Activated T-helper 1 cell treated with anti-CD3 and anti-CD28 coated beads, Interleukin-12 subunit alpha, Interleukin-12 subunit beta, Interleukin-2, Interleukin-4 antibody, amounts not matched to agents 30 ng/mL and 10 ng/mL and 1 ng/mL, durations not matched to agents 14 hours and 24 hours and 36 hours (primary cell): ENCODE results near the gene ZSCAN4. TPM values are rescaled to one million over a fixed set of nuclear protein-coding genes. Genes with fewer than 3 reads are reported as not detected.

Experiments used
- DNase-seq: peaks from one replicate; pipeline ENCODE4 v3.0.0; 2021; ENCODE audit warnings: low spot score
- H3K27ac Mint-ChIP-seq: one replicate; pipeline ENCODE4 v1.8.0; 2021; ENCODE audit warnings: mild to moderate bottlenecking, mixed read lengths
- H3K27me3 Mint-ChIP-seq: one replicate; pipeline ENCODE4 v1.8.0; 2022; ENCODE audit warnings: mild to moderate bottlenecking, moderate library complexity, mixed read lengths; ENCODE audit not compliant: insufficient read depth
- H3K36me3 Mint-ChIP-seq: one replicate; pipeline ENCODE4 v1.8.0; 2021; ENCODE audit warnings: low read depth, mixed read lengths
- H3K4me1 Mint-ChIP-seq: one replicate; pipeline ENCODE4 v1.8.0; 2021; ENCODE audit warnings: low read depth, mixed read lengths
- H3K4me3 Mint-ChIP-seq: one replicate; pipeline ENCODE4 v1.8.0; 2021; ENCODE audit warnings: mild to moderate bottlenecking, moderate library complexity, mixed read lengths
- H3K9me3 Mint-ChIP-seq: one replicate; pipeline ENCODE4 v1.8.0; 2021; ENCODE audit warnings: mixed read lengths
- intact Hi-C: fragments of 100-400 bp; cut with micrococcal nuclease; formaldehyde crosslinking; loops from one replicate; pipeline ENCODE4 v1.15.1; 2024
- total RNA-seq: library from RNA; stranded (reverse); gene quantifications from 2 replicates; pipeline ENCODE4 v1.2.3, GENCODE V29; 2022

Gene ZSCAN4
- total RNA-seq, 1 donor from 2014 or later: not detected

DNA sequence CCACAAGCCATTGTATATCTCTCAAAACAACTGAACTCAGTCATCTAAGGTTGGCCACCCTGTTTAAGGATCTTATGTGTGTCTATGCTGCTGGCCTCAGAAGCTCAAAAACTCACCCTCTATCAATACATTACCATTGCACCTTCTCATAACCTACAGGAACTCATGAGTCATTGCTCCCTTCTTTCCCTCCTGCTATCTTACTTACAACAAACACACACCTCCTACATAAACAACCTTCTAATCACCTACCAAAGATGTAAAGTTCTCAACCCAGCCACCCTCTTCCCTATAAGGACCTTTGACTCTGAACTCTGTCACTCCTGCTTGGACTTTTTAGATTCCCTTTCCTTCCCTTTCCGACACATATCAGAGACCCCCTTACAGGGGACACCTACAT, 13.3 kb upstream of the ZSCAN4 start:
- Mint-ChIP-seq H3K27ac (no peak overlapping the region), H3K27me3 (no peaks in the 10 kb centered on the region), H3K4me3 (no peak overlapping the region), H3K4me1 (no peaks in the 10 kb centered on the region), H3K9me3 (peaks cover 66% of the 10 kb centered on the region), H3K36me3 (no peaks in the 10 kb centered on the region)
- intact Hi-C loops: no loop called here
- DNase-seq: no peak

GRCh38 chr19:57656346-57656745, 12.4 kb upstream of the ZSCAN4 start:
- H3K27ac Mint-ChIP-seq: no peak overlapping the region

GRCh38 chr19:57664269-57665127, 4.2 kb upstream of the ZSCAN4 start:
- Mint-ChIP-seq H3K9me3 (peaks cover 13% of the 10 kb centered on the region), H3K36me3 (no peaks in the 10 kb centered on the region), H3K4me3 (peak overlapping the region; percentile 83), H3K4me1 (no peaks in the 10 kb centered on the region), H3K27me3 (peaks cover 6% of the 10 kb centered on the region), H3K27ac (no peak overlapping the region)
- DNase-seq: no peak
- intact Hi-C loops: no loop called here

More at GRCh38 chr19:57656346-57656745, 12.4 kb upstream of the ZSCAN4 start:
- no peak for DNase-seq
- H3K4me1 Mint-ChIP-seq: no peaks in the 10 kb centered on the region
- intact Hi-C loops: no loop called here
- no peak overlapping the region for H3K4me3 Mint-ChIP-seq
- H3K36me3 Mint-ChIP-seq: no peaks in the 10 kb centered on the region
- H3K9me3 Mint-ChIP-seq: peaks cover 63% of the 10 kb centered on the region
- H3K27me3 Mint-ChIP-seq: no peaks in the 10 kb centered on the region

- Mint-ChIP-seq H3K36me3 (no peaks in the 10 kb centered on the region), H3K4me3 (peak overlapping the region; percentile 39), H3K27ac (no peak overlapping the region), H3K4me1 (no peaks in the 10 kb centered on the region), H3K27me3 (peaks cover 6% of the 10 kb centered on the region), H3K9me3 (peaks cover 9% of the 10 kb centered on the region)
- DNase-seq: no peak
- intact Hi-C loops: no loop called here
Observed at GRCh38 chr19:57665261-57665806, 3.4 kb upstream of the ZSCAN4 start.

DNA sequence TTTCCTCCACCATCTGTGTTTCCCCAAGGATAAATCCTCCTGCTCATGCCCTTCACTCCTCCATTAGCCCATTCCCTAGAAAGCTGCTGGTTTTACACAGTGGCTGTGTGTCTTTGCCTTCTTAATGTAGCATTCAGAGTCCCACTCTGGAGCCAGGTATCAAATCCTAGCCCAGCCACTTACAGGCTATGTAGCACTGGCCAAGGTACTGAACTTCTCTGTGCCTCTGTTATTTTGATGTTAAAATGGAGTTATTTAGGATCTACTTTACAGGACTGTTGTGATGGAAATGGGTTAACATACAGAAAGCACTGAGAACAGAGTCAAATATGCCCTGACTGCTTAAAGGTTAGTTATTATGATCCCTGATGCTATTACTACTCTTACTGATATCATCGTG, 1.5 kb upstream of the ZSCAN4 start:
- Mint-ChIP-seq H3K4me3 (no peak overlapping the region), H3K27me3 (peaks cover 6% of the 10 kb centered on the region), H3K27ac (no peak overlapping the region), H3K9me3 (peaks cover 9% of the 10 kb centered on the region), H3K36me3 (no peaks in the 10 kb centered on the region), H3K4me1 (no peaks in the 10 kb centered on the region)
- intact Hi-C loops: no loop called here
- DNase-seq: no peak

- H3K4me3 Mint-ChIP-seq: no peak overlapping the region
- H3K9me3 Mint-ChIP-seq: peaks cover 17% of the 10 kb centered on the region
- intact Hi-C loops: no loop called here
- no peaks in the 10 kb centered on the region for H3K27me3 Mint-ChIP-seq
- no peaks in the 10 kb centered on the region for H3K4me1 Mint-ChIP-seq
- DNase-seq: no peak
- no peaks in the 10 kb centered on the region for H3K36me3 Mint-ChIP-seq
- H3K27ac Mint-ChIP-seq: no peak overlapping the region
Observed at GRCh38 chr19:57671124-57671895, 2.6 kb downstream of the ZSCAN4 start.

DNA sequence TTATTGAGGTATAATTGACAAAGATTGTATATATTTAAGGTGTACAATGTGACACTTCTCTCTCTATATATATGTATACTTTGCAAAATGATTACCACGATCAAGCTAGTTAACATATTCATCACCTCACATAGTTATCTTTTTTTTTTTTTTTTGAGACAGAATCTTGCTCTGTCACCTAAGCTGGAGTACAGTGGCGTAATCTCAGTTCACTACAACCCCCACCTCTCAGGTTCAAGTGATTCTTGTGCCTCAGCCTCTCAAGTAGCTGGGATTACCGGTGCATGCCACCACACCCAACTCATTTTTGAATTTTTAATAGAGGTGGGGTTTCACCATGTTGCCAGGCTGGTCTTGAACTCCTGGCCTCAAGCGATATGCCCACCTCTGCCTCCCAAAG, 3.7 kb downstream of the ZSCAN4 start:
- DNase-seq: no peak
- Mint-ChIP-seq H3K4me1 (no peaks in the 10 kb centered on the region), H3K9me3 (peaks cover 23% of the 10 kb centered on the region), H3K27me3 (no peaks in the 10 kb centered on the region), H3K27ac (no peak overlapping the region), H3K36me3 (no peaks in the 10 kb centered on the region), H3K4me3 (no peak overlapping the region)
- intact Hi-C loops: no loop called here

DNA sequence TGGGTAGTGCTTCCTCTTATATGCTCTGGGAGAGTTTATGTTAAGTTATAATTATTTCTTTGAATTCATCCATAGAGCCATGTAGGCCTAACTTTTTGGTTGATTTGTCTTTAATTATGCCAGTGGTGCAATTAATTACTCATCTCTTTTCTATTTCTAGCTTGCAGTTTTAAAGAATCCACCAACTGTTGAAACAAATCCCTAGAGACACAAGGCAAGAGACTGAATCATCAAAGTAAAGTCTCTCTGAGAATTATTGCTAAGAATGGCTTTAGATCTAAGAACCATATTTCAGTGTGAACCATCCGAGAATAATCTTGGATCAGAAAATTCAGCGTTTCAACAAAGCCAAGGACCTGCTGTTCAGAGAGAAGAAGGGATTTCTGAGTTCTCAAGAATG, 7.1 kb downstream of the ZSCAN4 start:
- peaks cover 30% of the 10 kb centered on the region for H3K9me3 Mint-ChIP-seq
- intact Hi-C loops: no loop called here
- H3K36me3 Mint-ChIP-seq: no peaks in the 10 kb centered on the region
- H3K4me1 Mint-ChIP-seq: no peaks in the 10 kb centered on the region
- H3K4me3 Mint-ChIP-seq: no peak overlapping the region
- H3K27ac Mint-ChIP-seq: no peak overlapping the region
- DNase-seq: no peak
- H3K27me3 Mint-ChIP-seq: no peaks in the 10 kb centered on the region

DNA sequence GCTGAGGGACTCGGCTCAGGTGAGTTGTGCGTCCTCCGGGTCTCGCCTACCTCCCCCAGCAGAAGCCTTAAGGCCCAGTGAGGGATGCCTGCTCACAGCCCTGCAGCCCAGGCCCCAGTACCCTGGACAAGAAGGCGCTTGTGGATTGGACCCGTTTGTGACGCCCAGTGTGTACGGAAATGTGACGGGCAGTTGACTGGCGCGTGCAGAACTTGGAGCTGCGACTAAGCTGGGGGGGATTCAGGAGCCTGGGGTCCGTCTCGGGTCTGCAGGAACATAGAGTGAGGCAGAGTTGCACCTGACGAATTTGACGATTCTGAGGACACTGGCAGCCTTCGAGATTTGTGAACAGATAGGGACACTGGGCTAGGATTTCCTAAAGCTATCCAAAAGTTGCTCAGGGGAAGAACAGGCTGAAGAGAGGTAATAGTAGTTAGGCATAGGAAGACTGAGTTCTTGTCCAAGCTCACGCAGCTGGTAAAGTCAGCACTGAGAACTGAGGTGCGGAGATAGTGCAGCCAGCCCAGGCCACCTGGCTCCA, 13.6 kb downstream of the ZSCAN4 start:
- H3K36me3 Mint-ChIP-seq: peaks cover 58% of the 10 kb centered on the region
- H3K27ac Mint-ChIP-seq: peak overlapping the region; percentile 92
- peaks cover 70% of the 10 kb centered on the region for H3K9me3 Mint-ChIP-seq
- intact Hi-C loops: loop anchor here (1.0 to 5.0 kb wide), 3 partner anchors 45 to 205 kb away; partner anchors contain the start of genes ZNF552, ZNF671 and ZNF772
- no peak for DNase-seq
- no peaks in the 10 kb centered on the region for H3K27me3 Mint-ChIP-seq
- H3K4me1 Mint-ChIP-seq: peaks cover 22% of the 10 kb centered on the region
- H3K4me3 Mint-ChIP-seq: peak overlapping the region; percentile 96

GRCh38 chr19:57686727-57687126, 18.0 kb downstream of the ZSCAN4 start:
- DNase-seq: no peak
- Mint-ChIP-seq H3K9me3 (peaks cover 87% of the 10 kb centered on the region), H3K36me3 (peaks cover 78% of the 10 kb centered on the region), H3K4me1 (peaks cover 18% of the 10 kb centered on the region), H3K27ac (no peak overlapping the region), H3K27me3 (no peaks in the 10 kb centered on the region), H3K4me3 (no peak overlapping the region)
- intact Hi-C loops: no loop called here

- no peak overlapping the region for H3K4me3 Mint-ChIP-seq
- H3K27me3 Mint-ChIP-seq: no peaks in the 10 kb centered on the region
- intact Hi-C loops: no loop called here
- H3K27ac Mint-ChIP-seq: no peak overlapping the region
- peaks cover 82% of the 10 kb centered on the region for H3K9me3 Mint-ChIP-seq
- no peak for DNase-seq
- peaks cover 72% of the 10 kb centered on the region for H3K36me3 Mint-ChIP-seq
- peaks cover 13% of the 10 kb centered on the region for H3K4me1 Mint-ChIP-seq
Observed at GRCh38 chr19:57687363-57688010, 18.8 kb downstream of the ZSCAN4 start.

- H3K36me3 Mint-ChIP-seq: peaks cover 71% of the 10 kb centered on the region
- no peaks in the 10 kb centered on the region for H3K27me3 Mint-ChIP-seq
- no peak for DNase-seq
- intact Hi-C loops: no loop called here
- no peak overlapping the region for H3K4me3 Mint-ChIP-seq
- peaks cover 6% of the 10 kb centered on the region for H3K4me1 Mint-ChIP-seq
- H3K9me3 Mint-ChIP-seq: peaks cover 80% of the 10 kb centered on the region
- no peak overlapping the region for H3K27ac Mint-ChIP-seq
Observed at GRCh38 chr19:57688011-57688763, 19.5 kb downstream of the ZSCAN4 start.
